ENCODE results near the gene AOPEP.

DNA sequence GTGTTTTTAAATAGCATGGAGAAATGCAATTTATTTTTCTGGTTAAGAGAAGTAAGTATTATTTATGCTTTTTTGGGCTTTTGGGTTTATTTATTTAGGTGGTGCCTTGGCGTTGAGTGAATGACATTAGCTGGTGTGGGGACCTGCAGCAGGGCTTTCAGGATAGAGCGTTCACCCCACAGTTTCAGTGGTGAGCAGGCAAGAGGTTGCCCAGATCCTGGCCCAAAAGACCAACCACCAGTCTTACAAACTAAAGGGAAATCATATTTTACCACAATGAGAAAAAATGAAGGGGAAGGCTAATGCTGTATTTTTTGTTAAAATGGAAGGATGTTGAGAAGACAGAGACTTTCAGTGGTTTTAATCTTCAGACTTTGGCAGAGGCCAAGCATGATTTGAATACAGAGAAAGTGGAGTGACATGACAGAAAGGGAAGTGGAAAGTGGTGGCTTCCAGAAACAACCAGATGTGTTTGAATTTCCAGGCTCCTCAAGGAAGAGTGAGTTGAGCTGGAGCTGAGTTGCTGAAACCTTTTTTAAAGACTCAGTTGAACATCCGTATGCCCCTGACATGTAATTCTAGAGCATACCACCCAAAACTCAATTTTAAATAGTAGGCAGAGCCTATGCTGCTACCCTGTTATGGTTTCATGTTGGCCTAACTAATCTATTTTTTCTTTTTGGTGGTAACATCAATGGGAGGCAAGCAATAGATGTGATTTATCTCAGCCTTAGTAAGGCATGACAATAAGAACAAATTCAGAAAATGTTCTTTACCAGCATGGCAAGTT, 94.8 kb downstream of the AOPEP start:
- TF ChIP-seq CTCF (conservative IDR thresholded peaks at IDR 0.05 in 1 of 2, IDR thresholded peaks at IDR 0.05 in 1 of 2; ENCODE audit: extremely low read depth in 1 of 2, insufficient read depth in 1 of 2, low read depth in 1 of 2, low read length in 2 of 2), result no peak
- no peak for TF ChIP-seq EZH2 (IDR thresholded peaks at IDR 0.05; ENCODE audit: borderline replicate concordance, low read length)

All from mammary epithelial cell (primary cell).